ENCODE results near the gene PLXNA4. TPM values are rescaled to one million over a fixed set of nuclear protein-coding genes. Genes with fewer than 3 reads are reported as not detected.
"Not testable (repeated sequence)": the region's sequence is repeated elsewhere in the genome, so short reads cannot be mapped to it uniquely, and the experiment has no call there.

PLXNA4 gene
- total RNA-seq, 2 donors from 2014 or later = 2.1 to 8.2 TPM

GRCh38 chr7:132390705-132391104 is 185.6 kb downstream of the PLXNA4 start:
- no peaks in the 10 kb centered on the region for H3K9me3 ChIP-seq
- ATAC-seq (no peak), DNase-seq (no peak)
- no peak overlapping the region for H3K27ac ChIP-seq
- H3K4me1 ChIP-seq = peaks cover 10% of the 10 kb centered on the region
- intact Hi-C loops (cut with DNase I) = no loop called here
- no peaks in the 10 kb centered on the region for H3K27me3 ChIP-seq
- H3K36me3 ChIP-seq (replicated peaks in 1 of 2; ENCODE audit: insufficient read depth in 1 of 2, low read depth in 2 of 2) = no peaks in the 10 kb centered on the region
- TF ChIP-seq POLR2A (IDR thresholded peaks at IDR 0.05) (no peak), CTCF (IDR thresholded peaks at IDR 0.05) (no peak)
- H3K4me3 ChIP-seq = no peak overlapping the region
- WGBS, 2 donors = 72 to 74% methylated on average over 3 of the region's 3 CpGs

- H3K4me1 ChIP-seq; H3K36me3 ChIP-seq (replicated peaks in 1 of 2; ENCODE audit: insufficient read depth in 1 of 2, low read depth in 2 of 2); H3K9me3 ChIP-seq; ATAC-seq; DNase-seq; H3K27ac ChIP-seq; intact Hi-C loops (cut with DNase I); H3K27me3 ChIP-seq; H3K4me3 ChIP-seq: not testable (repeated sequence)
- WGBS, 2 donors = 75 to 88% methylated on average over 4 of the region's 4 CpGs
Observed at GRCh38 chr7:132390049-132390448, 186.2 kb downstream of the PLXNA4 start.

GRCh38 chr7:132388688-132389087 is 187.6 kb downstream of the PLXNA4 start:
- TF ChIP-seq POLR2A (IDR thresholded peaks at IDR 0.05) = no peak
- TF ChIP-seq CTCF (IDR thresholded peaks at IDR 0.05) = no peak
- intact Hi-C loops (cut with DNase I) = no loop called here
- no peak for ATAC-seq
- H3K27me3 ChIP-seq = no peaks in the 10 kb centered on the region
- no peaks in the 10 kb centered on the region for H3K9me3 ChIP-seq
- no peaks in the 10 kb centered on the region for H3K36me3 ChIP-seq (replicated peaks in 1 of 2; ENCODE audit: insufficient read depth in 1 of 2, low read depth in 2 of 2)
- no peak for DNase-seq
- H3K27ac ChIP-seq = no peak overlapping the region
- peaks cover 4% of the 10 kb centered on the region for H3K4me1 ChIP-seq
- H3K4me3 ChIP-seq = no peak overlapping the region
- 82 to 89% methylated on average over 1 of the region's 1 CpG for WGBS, 2 donors

- intact Hi-C loops (cut with DNase I) = no loop called here
- Histone ChIP-seq H3K27me3 (no peaks in the 10 kb centered on the region), H3K27ac (no peak overlapping the region), H3K9me3 (no peaks in the 10 kb centered on the region), H3K36me3 (replicated peaks in 1 of 2; ENCODE audit: insufficient read depth in 1 of 2, low read depth in 2 of 2) (no peaks in the 10 kb centered on the region), H3K4me1 (peaks cover 4% of the 10 kb centered on the region), H3K4me3 (no peak overlapping the region)
- TF ChIP-seq CTCF (IDR thresholded peaks at IDR 0.05) (no peak), POLR2A (IDR thresholded peaks at IDR 0.05) (no peak)
- ATAC-seq = no peak
- WGBS, 2 donors = 66 to 73% methylated on average over 6 of the region's 6 CpGs
- no peak for DNase-seq
Observed at GRCh38 chr7:132387596-132387995, 188.7 kb downstream of the PLXNA4 start.

GRCh38 chr7:132386201-132386681 is 190.0 kb downstream of the PLXNA4 start:
- intact Hi-C loops (cut with DNase I) = no loop called here
- H3K36me3 ChIP-seq (replicated peaks in 1 of 2; ENCODE audit: insufficient read depth in 1 of 2, low read depth in 2 of 2) = no peaks in the 10 kb centered on the region
- no peaks in the 10 kb centered on the region for H3K9me3 ChIP-seq
- no peak overlapping the region for H3K4me3 ChIP-seq
- no peak overlapping the region for H3K27ac ChIP-seq
- ATAC-seq (peak; percentile 52), DNase-seq (peak in 3 of 4 donors; percentile 36 to 52 (median 51))
- 0 to 20% methylated on average over 4 to 10 of the region's 10 CpGs for WGBS, 2 donors
- H3K27me3 ChIP-seq = no peaks in the 10 kb centered on the region
- peaks cover 10% of the 10 kb centered on the region for H3K4me1 ChIP-seq
- TF ChIP-seq CTCF (IDR thresholded peaks at IDR 0.05) = no peak
- no peak for TF ChIP-seq POLR2A (IDR thresholded peaks at IDR 0.05)

Measured in body of pancreas (tissue), 4 donors.